Neural progenitor cell (in vitro differentiated cells): ENCODE results near the gene INS.

Experiments used
- CTCF ChIP-seq: fragments of 200-600 bp; sonication (generic); IDR thresholded peaks from 2 replicates; pipeline ENCODE4 v1.5.1; 2017; ENCODE audit warnings: antibody characterized with exemption, mild to moderate bottlenecking
- EZH2 ChIP-seq: fragments of 200-600 bp; sonication (generic); IDR thresholded peaks from 2 replicates; pipeline ENCODE4 v1.6.1; 2017; ENCODE audit warnings: antibody characterized with exemption, mild to moderate bottlenecking, moderate library complexity
- EZH2phosphoT487 ChIP-seq: fragments of 200-600 bp; sonication (generic); IDR thresholded peaks from 2 replicates; pipeline ENCODE4 v1.6.1; 2017; ENCODE audit warnings: antibody characterized with exemption

GRCh38 chr11:2144544-2145248 is 16.3 kb downstream of the INS start:
- TF ChIP-seq CTCF (no peak), EZH2 (no peak), EZH2phosphoT487 (no peak)
